Activated T-helper 1 cell treated with anti-CD3 and anti-CD28 coated beads, Interleukin-12 subunit alpha, Interleukin-12 subunit beta, Interleukin-2, Interleukin-4 antibody, amounts not matched to agents 30 ng/mL and 10 ng/mL and 1 ng/mL, durations not matched to agents 14 hours and 24 hours and 36 hours (primary cell): ENCODE data around the gene NMRK2. TPM values are rescaled to one million over a fixed set of nuclear protein-coding genes. Genes with fewer than 3 reads are reported as not detected.
A peak's percentile ranks its signal among the peaks of the same experiment; 100 is the strongest.
"Not testable (repeated sequence)": the region's sequence is repeated elsewhere in the genome, so short reads cannot be mapped to it uniquely, and the experiment has no call there.

Experiments
- DNase-seq: peaks from one replicate; pipeline ENCODE4 v3.0.0; 2021; ENCODE audit warnings: low spot score
- H3K27ac Mint-ChIP-seq: one replicate; pipeline ENCODE4 v1.8.0; 2021; ENCODE audit warnings: mild to moderate bottlenecking, mixed read lengths
- H3K27me3 Mint-ChIP-seq: one replicate; pipeline ENCODE4 v1.8.0; 2022; ENCODE audit warnings: mild to moderate bottlenecking, moderate library complexity, mixed read lengths; ENCODE audit not compliant: insufficient read depth
- H3K36me3 Mint-ChIP-seq: one replicate; pipeline ENCODE4 v1.8.0; 2021; ENCODE audit warnings: low read depth, mixed read lengths
- H3K4me1 Mint-ChIP-seq: one replicate; pipeline ENCODE4 v1.8.0; 2021; ENCODE audit warnings: low read depth, mixed read lengths
- H3K4me3 Mint-ChIP-seq: one replicate; pipeline ENCODE4 v1.8.0; 2021; ENCODE audit warnings: mild to moderate bottlenecking, moderate library complexity, mixed read lengths
- H3K9me3 Mint-ChIP-seq: one replicate; pipeline ENCODE4 v1.8.0; 2021; ENCODE audit warnings: mixed read lengths
- intact Hi-C: fragments of 100-400 bp; cut with micrococcal nuclease; formaldehyde crosslinking; loops from one replicate; pipeline ENCODE4 v1.15.1; 2024
- total RNA-seq: library from RNA; stranded (reverse); gene quantifications from 2 replicates; pipeline ENCODE4 v1.2.3, GENCODE V29; 2022

NMRK2 gene
- total RNA-seq, 1 donor from 2014 or later, result not detected

GRCh38 chr19:3963458-3964255 is 30.8 kb downstream of the NMRK2 start:
- no peak overlapping the region for H3K27ac Mint-ChIP-seq
- no peak overlapping the region for H3K4me3 Mint-ChIP-seq
- H3K9me3 Mint-ChIP-seq, result no peaks in the 10 kb centered on the region
- intact Hi-C loops, result no loop called here
- peaks cover 10% of the 10 kb centered on the region for H3K36me3 Mint-ChIP-seq
- peaks cover 7% of the 10 kb centered on the region for H3K4me1 Mint-ChIP-seq
- no peaks in the 10 kb centered on the region for H3K27me3 Mint-ChIP-seq
- DNase-seq, result no peak

DNA sequence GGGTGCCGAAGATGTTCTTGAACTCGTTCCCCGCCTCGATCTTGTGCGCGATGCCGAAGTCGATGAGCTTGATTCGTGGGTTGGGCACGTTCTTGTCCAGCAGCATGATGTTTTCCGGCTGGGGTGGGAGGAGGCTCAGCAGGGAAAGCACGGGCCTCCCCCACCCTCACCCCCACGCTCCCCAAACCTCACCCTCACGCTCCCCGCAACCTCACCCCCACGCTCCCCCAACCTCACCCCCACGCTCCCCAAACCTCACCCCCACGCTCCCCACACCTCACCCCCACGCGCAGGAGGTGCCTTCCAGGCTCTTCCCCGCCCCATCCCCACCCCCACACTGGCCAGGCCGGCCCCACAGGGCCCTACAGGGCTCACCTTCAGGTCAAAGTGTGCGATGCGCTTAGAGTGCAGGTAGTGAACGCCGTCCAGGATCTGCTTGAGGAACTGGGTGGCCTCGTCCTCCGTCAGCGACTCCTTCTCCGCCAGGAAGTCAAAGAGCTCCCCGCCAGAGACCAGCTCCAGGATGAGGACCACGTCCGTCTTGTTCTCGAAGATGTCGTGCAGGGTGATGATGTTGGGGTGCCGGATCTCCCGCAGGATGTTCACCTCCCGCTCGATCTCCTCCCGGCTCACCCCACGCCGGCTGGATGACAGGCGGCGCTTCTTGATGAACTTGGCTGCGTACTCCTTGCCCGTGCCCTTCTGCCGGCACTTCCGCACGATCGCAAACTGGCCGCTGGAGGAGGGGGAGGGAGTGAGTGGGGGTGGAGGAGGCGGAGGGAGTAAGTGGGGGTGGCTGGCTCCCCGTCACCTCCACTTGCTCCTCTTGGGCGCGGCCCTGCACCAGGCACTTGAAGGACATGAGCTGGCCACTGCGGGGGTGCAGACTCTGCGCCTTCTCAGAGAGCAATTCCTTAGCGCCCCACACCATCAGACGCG is 31.7 kb downstream of the NMRK2 start:
- no peaks in the 10 kb centered on the region for H3K27me3 Mint-ChIP-seq
- H3K4me3 Mint-ChIP-seq, result no peak overlapping the region
- H3K9me3 Mint-ChIP-seq, result no peaks in the 10 kb centered on the region
- H3K27ac Mint-ChIP-seq, result no peak overlapping the region
- DNase-seq, result no peak
- peaks cover 10% of the 10 kb centered on the region for H3K4me1 Mint-ChIP-seq
- peaks cover 12% of the 10 kb centered on the region for H3K36me3 Mint-ChIP-seq
- intact Hi-C loops, result no loop called here

DNA sequence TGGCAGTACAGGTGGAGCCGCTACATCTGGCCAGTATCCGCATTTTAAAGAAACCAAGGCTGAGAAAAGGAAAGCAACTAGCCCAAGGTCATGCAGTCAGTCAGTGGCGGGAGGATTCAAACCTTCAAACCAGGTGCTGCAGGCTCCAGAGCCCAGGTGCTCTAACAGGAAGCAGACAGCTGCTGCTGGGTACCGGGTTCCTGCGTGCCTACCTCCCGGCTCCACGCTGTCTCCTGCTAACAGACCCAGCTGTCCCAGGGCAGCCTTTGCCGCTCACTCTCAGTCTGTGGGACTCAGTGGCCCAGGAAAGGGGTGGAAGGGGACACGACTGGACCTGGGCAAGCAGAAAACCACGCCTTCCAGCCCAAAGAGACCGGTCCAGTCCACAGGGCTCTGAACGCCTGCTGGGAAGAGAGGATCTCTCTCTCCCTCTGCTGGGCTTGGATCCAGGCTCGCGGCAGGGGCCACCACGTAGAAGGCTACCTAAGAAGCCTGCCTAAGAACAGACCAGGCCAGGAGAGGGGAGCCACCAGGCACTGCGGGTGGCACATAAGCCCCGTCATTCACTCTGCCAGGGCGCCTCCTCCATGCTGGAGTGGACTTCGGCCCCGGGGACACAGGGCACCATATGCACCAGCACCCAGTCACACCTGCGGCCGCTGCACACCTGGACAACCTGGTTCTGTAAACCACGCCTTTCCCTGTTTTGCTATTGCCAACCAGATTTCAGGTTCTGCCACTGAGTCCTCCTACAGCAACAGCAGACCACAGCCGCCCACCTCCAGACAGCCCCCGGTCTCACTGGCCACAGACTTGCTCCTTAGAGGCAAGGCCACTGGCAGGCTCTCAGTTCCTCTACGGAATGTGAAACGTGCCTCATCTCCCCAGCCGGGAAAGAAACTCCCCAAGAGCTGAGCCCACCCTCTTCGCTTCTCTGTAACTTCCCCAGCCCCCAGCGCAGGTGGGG is 33.5 kb downstream of the NMRK2 start:
- Mint-ChIP-seq H3K27ac (no peak overlapping the region), H3K9me3 (no peaks in the 10 kb centered on the region), H3K27me3 (no peaks in the 10 kb centered on the region), H3K4me3 (no peak overlapping the region), H3K4me1 (peaks cover 23% of the 10 kb centered on the region), H3K36me3 (peaks cover 13% of the 10 kb centered on the region)
- intact Hi-C loops, result no loop called here
- DNase-seq, result no peak

GRCh38 chr19:3967983-3968382 is 35.1 kb downstream of the NMRK2 start:
- H3K4me3 Mint-ChIP-seq, H3K9me3 Mint-ChIP-seq, H3K27me3 Mint-ChIP-seq, DNase-seq, H3K27ac Mint-ChIP-seq, intact Hi-C loops: not testable (repeated sequence)
- H3K4me1 Mint-ChIP-seq, result peaks cover 25% of the 10 kb centered on the region
- H3K36me3 Mint-ChIP-seq, result peaks cover 13% of the 10 kb centered on the region

DNA sequence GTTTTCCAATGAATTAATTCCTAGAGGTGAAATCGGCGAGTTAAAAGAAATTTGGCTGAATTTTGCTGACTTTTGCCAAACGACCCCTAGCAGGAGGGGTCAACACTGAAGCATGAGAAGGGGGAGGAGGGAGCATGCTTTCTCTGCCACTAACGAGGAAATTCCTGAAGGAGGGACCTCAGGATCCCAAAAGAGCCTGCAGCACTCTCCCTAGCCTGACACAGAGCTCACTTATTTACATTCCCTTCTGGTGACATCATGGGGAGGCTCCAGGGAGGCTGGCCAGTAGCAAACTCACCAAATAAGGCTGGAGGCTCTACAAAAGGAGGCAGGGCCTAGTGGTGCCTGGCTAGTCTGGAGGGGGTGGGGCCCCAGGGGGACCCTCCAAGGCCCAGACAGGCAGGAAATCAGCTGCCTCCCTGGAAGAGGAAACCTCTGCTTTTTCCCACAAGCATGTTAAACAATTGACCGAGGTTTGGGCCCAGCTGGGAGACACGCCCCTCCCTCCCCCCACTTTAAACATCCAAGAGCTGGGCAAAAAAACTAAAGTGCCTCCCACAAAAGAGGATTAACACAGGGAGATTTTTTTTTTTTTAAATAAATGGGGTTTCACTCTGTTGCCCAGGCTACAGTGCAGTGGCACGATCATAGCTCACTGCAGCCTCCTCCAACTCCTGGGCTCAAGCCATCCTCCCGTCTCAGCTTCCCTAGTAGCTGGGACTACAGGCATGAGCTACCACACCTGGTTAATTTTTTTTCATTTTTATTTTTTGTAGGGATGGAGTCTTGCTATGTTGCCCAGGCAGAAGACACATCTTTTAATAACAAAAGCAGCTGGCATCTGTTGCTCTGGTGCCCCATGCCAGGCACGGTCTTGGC is 35.9 kb downstream of the NMRK2 start:
- H3K27me3 Mint-ChIP-seq, result no peaks in the 10 kb centered on the region
- peak overlapping the region; percentile 91 for H3K4me3 Mint-ChIP-seq
- peaks cover 25% of the 10 kb centered on the region for H3K4me1 Mint-ChIP-seq
- no peak for DNase-seq
- no peak overlapping the region for H3K27ac Mint-ChIP-seq
- peaks cover 13% of the 10 kb centered on the region for H3K36me3 Mint-ChIP-seq
- no peaks in the 10 kb centered on the region for H3K9me3 Mint-ChIP-seq
- intact Hi-C loops, result no loop called here

GRCh38 chr19:3969435-3970312 is 36.8 kb downstream of the NMRK2 start:
- H3K9me3 Mint-ChIP-seq, result no peaks in the 10 kb centered on the region
- H3K27me3 Mint-ChIP-seq, result no peaks in the 10 kb centered on the region
- DNase-seq, result no peak
- intact Hi-C loops, result loop anchor here (5.0 kb wide), 2 partner anchors 207 to 342 kb away; partner anchors contain the start of genes APBA3, CACTIN and MRPL54
- peaks cover 13% of the 10 kb centered on the region for H3K36me3 Mint-ChIP-seq
- peaks cover 25% of the 10 kb centered on the region for H3K4me1 Mint-ChIP-seq
- peak overlapping the region; percentile 91 for H3K4me3 Mint-ChIP-seq
- peak overlapping the region; percentile 77 for H3K27ac Mint-ChIP-seq

DNA sequence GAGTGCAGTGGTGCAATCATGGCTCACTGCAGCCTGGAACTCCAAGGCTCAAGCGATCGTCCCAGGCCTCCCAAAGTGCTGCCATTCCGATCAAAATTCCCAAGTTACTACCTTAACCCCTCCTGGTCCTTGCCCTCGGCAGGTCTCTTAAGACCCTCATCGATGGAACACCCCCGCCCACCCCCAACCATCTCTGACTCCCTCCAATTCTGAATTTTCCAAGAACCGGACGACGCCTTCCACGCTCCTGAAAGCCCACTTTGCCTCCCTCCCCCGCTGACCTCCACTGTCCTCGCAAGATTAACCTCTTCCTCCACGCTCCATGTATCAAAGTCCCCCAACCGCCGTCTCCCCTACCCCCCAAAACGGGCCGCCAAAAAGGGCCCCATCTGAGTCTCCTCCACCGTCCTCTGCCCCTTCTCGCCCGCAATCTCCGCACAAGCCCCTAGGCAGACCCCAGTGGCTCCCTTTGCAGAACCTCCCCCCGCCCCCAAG is 37.5 kb downstream of the NMRK2 start:
- H3K36me3 Mint-ChIP-seq, result peaks cover 11% of the 10 kb centered on the region

DNA sequence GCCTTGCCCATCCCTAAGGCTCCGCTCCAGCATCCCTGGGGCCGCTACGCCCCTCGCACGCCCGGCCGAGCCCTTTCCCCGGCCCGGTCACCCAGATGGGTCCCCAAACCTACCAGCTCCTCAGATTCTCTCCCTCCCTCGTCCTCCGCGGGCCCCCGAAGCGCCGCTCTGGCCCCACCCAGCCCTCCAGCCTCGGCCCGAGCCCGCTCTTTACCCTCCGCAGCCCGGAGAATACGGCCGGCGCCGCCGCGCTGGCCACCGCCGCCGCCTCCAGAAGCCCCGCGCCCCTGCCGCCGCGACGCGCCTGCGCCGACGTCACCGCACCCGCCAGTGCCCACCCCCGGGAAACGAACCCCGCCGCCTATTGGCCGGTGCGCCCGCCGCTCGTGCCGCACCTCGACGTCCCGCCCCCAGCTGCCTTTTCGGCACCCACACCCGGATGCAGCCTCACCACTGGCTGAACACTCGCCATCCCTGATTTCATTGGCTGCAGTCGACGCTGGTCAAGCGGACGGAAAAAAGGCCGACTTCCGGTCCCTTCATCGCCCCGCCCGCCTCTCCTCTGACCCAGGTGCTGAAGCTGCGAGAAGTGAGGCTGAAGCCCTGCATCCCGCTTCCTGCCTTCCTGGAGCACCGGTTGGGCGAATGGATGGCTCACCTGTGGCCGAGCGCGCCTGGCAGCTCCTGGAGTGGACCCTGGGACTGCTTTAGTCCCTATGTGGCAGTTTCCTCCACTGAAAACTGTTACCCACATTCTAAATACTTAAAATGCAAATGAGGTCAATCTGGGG is 38.1 kb downstream of the NMRK2 start, which contains the start of gene DAPK3:
Gene DAPK3 (minus strand): TSS at position 292 of the 791 bp plus-strand sequence. CDS start 1,364 bp downstream, outside the sequence.
- Mint-ChIP-seq H3K27ac (peak within 1 kb of the TSS; percentile 82), H3K27me3 (no peaks in the 10 kb centered on the region), H3K9me3 (no peaks in the 10 kb centered on the region), H3K36me3 (peaks cover 15% of the 10 kb centered on the region), H3K4me1 (peaks cover 25% of the 10 kb centered on the region), H3K4me3 (peak within 1 kb of the TSS; percentile 91)
- intact Hi-C loops, result loop anchor here (1.0 to 5.0 kb wide), 4 partner anchors 12 to 344 kb away; partner anchors contain the start of genes APBA3, CACTIN, MRPL54 and PIAS4
- peak; percentile 93 for DNase-seq

More for the DNA sequence above, 37.5 kb downstream of the NMRK2 start:
- Mint-ChIP-seq H3K9me3 (no peaks in the 10 kb centered on the region), H3K4me1 (peaks cover 25% of the 10 kb centered on the region), H3K27ac (peak overlapping the region; percentile 77), H3K4me3 (peak overlapping the region; percentile 91), H3K27me3 (no peaks in the 10 kb centered on the region)
- intact Hi-C loops, result loop anchor here (5.0 kb wide), 2 partner anchors 208 to 343 kb away; partner anchors contain the start of genes APBA3, CACTIN and MRPL54
- DNase-seq, result no peak

DNA sequence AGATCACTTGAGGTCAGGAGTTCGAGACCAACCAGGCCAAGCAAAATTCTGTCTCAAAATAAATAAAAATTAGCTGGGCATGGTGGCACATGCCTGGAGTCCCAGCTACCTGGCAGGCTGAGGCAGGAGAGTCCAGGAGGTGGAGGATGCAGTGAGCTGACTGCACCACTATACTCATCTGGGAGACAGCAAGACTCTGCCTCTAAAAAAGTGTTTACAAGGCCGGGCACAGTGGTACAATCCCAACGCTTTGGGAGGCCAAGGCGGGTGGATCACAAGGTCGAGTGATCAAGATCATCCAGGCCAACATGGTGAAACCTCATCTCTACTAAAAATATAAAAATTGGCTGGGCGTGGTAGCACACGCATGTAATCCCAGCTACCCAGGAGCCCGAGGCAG is 42.3 kb downstream of the NMRK2 start:
- H3K4me1 Mint-ChIP-seq, result peaks cover 14% of the 10 kb centered on the region
- H3K27ac Mint-ChIP-seq, result no peak overlapping the region
- H3K9me3 Mint-ChIP-seq, result no peaks in the 10 kb centered on the region
- H3K4me3 Mint-ChIP-seq, result no peak overlapping the region
- intact Hi-C loops, result no loop called here
- no peaks in the 10 kb centered on the region for H3K27me3 Mint-ChIP-seq
- H3K36me3 Mint-ChIP-seq, result peaks cover 30% of the 10 kb centered on the region
- no peak for DNase-seq

- peak overlapping the region; percentile 44 for H3K27ac Mint-ChIP-seq
Measured at GRCh38 chr19:3975637-3976087, 42.8 kb downstream of the NMRK2 start.

More at GRCh38 chr19:3975637-3976087, 42.8 kb downstream of the NMRK2 start:
- Mint-ChIP-seq H3K4me1 (peaks cover 9% of the 10 kb centered on the region), H3K4me3 (no peak overlapping the region), H3K9me3 (no peaks in the 10 kb centered on the region), H3K36me3 (peaks cover 30% of the 10 kb centered on the region), H3K27me3 (no peaks in the 10 kb centered on the region)
- intact Hi-C loops, result no loop called here
- DNase-seq, result no peak
